Lower leg skin (tissue), 4 donors: ENCODE results near the gene RRN3. TPM values are rescaled to one million over a fixed set of nuclear protein-coding genes. Genes with fewer than 3 reads are reported as not detected.
"Not testable (repeated sequence)": the region's sequence is repeated elsewhere in the genome, so short reads cannot be mapped to it uniquely, and the experiment has no call there.

Experiments used
- DNase-seq, 2 donors: peaks; one replicate each; pipeline ENCODE4 v3.0.0-alpha.2; 2019; ENCODE audit warnings: low spot score in 2 of 2
- H3K4me3 ChIP-seq: fragments of 200-600 bp; sonication (generic); 2 replicates; pipeline ENCODE4 v1.5.1; 2017; ENCODE audit warnings: mild to moderate bottlenecking, low read depth; ENCODE audit not compliant: poor library complexity, severe bottlenecking
- POLR2A ChIP-seq, 2 donors: fragments of 450-650 bp; IDR thresholded peaks; one replicate each; pipeline ENCODE4 v1.6.1; 2016 to 2017; ENCODE audit warnings: antibody characterized with exemption in 2 of 2, mild to moderate bottlenecking in 1 of 2, moderate library complexity in 1 of 2
- WGBS, 2 donors: methylation state at CpG; one replicate each; pipeline ENCODE4 v1.1.5; 2018; 5-methylcytosine and 5-hydroxymethylcytosine counted together
- intact Hi-C: fragments of 100-400 bp; cut with DNase I; formaldehyde crosslinking; loops from one replicate; pipeline ENCODE4 v1.15.0; 2023; ENCODE audit warnings: low total_unique reads
- total RNA-seq, 4 donors: library from RNA; depleted of rRNA; stranded (reverse); fragments of >200 nt; gene quantifications; one replicate each; pipeline ENCODE4 v1.1.0, GENCODE V29; 2016
- TF ChIP-seq, protein P1 (sequence below), 3 donors: fragments of 450-650 bp; IDR thresholded peaks; one replicate each; pipeline ENCODE4 v1.5.1; 2016; ENCODE audit warnings: antibody characterized with exemption in 3 of 3, mild to moderate bottlenecking in 3 of 3, moderate library complexity in 2 of 3

Gene RRN3
- total RNA-seq: 10 to 100 TPM; 19.1 to 29.0 (median 25.3) TPM

- intact Hi-C loops: not testable (repeated sequence)
- peak; percentile 91 to 98 for DNase-seq
- 2 to 3% methylated on average over 47 to 49 of the region's 56 CpGs for WGBS, 2 donors
- H3K4me3 ChIP-seq: peak within 1 kb of the TSS; percentile 25
Measured at GRCh38 chr16:15093955-15094827, at the start of gene RRN3. TSS of gene RRN3 (minus strand) at chr16:15094272. CDS start at chr16:15094233, 39 bp downstream.

DNA sequence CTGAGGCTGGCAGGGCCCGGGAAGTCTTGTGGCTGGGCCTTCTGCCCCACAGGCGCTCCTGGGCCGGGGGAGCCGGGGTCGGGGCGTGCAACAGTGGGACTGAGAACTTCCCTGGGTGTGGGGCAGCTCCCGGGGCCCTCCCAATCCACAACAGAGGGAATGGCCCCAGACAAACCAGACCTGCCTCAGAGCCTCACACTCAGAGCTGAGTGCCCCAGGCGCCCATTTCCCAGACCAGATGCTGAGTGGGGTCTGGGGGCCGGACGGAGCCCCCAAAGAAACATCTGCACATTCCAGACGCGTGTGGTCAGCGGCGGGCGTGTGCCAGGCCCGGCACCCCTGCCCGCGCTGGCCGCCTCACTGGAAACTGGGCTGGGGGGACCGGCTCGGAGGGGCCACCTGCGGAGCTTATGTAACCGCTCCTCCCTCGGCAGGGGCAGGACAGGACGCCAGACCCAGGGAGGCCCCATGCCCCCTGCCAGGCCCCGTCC lies 49.6 kb upstream of the RRN3 start:
- intact Hi-C loops, DNase-seq, H3K4me3 ChIP-seq: not testable (repeated sequence)
- 20 to 45% methylated on average over 5 to 14 of the region's 26 CpGs for WGBS, 2 donors

GRCh38 chr16:15142891-15143600 lies 49.0 kb upstream of the RRN3 start:
- H3K4me3 ChIP-seq, intact Hi-C loops: not testable (repeated sequence)
- DNase-seq: peak in 1 of 2 donors; percentile 76

GRCh38 chr16:15142107-15142890 lies 48.2 kb upstream of the RRN3 start:
- H3K4me3 ChIP-seq, intact Hi-C loops: not testable (repeated sequence)
- 15% methylated on average over 4 of the region's 27 CpGs; no CpG with 5 or more reads in 1 of the 2 donors for WGBS, 2 donors
- peak in 1 of 2 donors; percentile 85 for DNase-seq

More at GRCh38 chr16:15142891-15143600, 49.0 kb upstream of the RRN3 start:
- no CpG with 5 or more reads among the region's 26 CpGs for WGBS, 2 donors

GRCh38 chr16:15141586-15141985 lies 47.5 kb upstream of the RRN3 start:
- WGBS, 2 donors: 50 to 58% methylated on average over 10 to 11 of the region's 15 CpGs
- TF ChIP-seq, protein P1, sequence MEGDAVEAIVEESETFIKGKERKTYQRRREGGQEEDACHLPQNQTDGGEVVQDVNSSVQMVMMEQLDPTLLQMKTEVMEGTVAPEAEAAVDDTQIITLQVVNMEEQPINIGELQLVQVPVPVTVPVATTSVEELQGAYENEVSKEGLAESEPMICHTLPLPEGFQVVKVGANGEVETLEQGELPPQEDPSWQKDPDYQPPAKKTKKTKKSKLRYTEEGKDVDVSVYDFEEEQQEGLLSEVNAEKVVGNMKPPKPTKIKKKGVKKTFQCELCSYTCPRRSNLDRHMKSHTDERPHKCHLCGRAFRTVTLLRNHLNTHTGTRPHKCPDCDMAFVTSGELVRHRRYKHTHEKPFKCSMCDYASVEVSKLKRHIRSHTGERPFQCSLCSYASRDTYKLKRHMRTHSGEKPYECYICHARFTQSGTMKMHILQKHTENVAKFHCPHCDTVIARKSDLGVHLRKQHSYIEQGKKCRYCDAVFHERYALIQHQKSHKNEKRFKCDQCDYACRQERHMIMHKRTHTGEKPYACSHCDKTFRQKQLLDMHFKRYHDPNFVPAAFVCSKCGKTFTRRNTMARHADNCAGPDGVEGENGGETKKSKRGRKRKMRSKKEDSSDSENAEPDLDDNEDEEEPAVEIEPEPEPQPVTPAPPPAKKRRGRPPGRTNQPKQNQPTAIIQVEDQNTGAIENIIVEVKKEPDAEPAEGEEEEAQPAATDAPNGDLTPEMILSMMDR (IDR thresholded peaks at IDR 0.05): no peak
- TF ChIP-seq POLR2A (IDR thresholded peaks at IDR 0.05): no peak
- intact Hi-C loops: no loop called here
- peak in 1 of 2 donors; percentile 82 for DNase-seq
- H3K4me3 ChIP-seq: no peak overlapping the region

- intact Hi-C loops, H3K4me3 ChIP-seq: not testable (repeated sequence)
- 37 to 49% methylated on average over 21 to 26 of the region's 30 CpGs for WGBS, 2 donors
- DNase-seq: peak in 1 of 2 donors; percentile 87
Measured at GRCh38 chr16:15140444-15141365, 46.6 kb upstream of the RRN3 start.

DNA sequence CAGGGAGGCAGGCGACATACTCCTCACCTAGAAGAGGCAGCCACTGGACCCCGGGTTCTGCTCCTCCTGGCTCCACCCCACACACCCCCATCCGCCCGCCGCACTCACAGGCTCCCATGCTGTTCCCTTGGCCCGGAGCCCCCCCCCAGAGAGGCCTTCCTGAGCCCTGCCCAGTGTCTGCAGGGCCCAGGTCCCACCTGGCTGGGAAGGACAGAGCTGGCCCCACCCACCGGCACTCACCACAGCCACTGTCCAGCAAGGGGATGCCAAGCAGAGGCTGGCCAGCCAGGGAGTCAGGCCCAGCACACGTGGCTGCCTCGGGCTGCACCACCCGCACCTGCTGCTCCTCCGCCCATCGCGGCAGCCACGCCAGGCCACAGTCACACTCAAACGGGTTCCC lies 43.4 kb upstream of the RRN3 start:
- DNase-seq, H3K4me3 ChIP-seq, intact Hi-C loops: not testable (repeated sequence)
- 60% methylated on average over 1 of the region's 15 CpGs; no CpG with 5 or more reads in 1 of the 2 donors for WGBS, 2 donors

GRCh38 chr16:15135483-15136360 lies 41.6 kb upstream of the RRN3 start:
- DNase-seq, H3K4me3 ChIP-seq, intact Hi-C loops: not testable (repeated sequence)
- WGBS, 2 donors: 62 to 100% methylated on average over 5 to 26 of the region's 50 CpGs

- 92 to 93% methylated on average over 5 to 13 of the region's 33 CpGs for WGBS, 2 donors
- H3K4me3 ChIP-seq, intact Hi-C loops, DNase-seq: not testable (repeated sequence)
Measured at GRCh38 chr16:15134752-15135482, 40.8 kb upstream of the RRN3 start.

GRCh38 chr16:15133554-15133953 lies 39.5 kb upstream of the RRN3 start:
- DNase-seq, intact Hi-C loops: not testable (repeated sequence)
- 85 to 96% methylated on average over 4 to 9 of the region's 31 CpGs for WGBS, 2 donors

More at GRCh38 chr16:15133554-15133953, 39.5 kb upstream of the RRN3 start:
- H3K4me3 ChIP-seq: not testable (repeated sequence)
